ENCODE results near the gene PARP12. TPM values are rescaled to one million over a fixed set of nuclear protein-coding genes. Genes with fewer than 3 reads are reported as not detected.

PARP12 gene
- polyA plus RNA-seq, 1 donor (not counting 4 experiments of a cell fraction or from before 2014, with no cell fraction given): 66.0 TPM

- peaks cover 3 to 8% of the 10 kb centered on the region in 2 experiments for H3K36me3 ChIP-seq (ENCODE audit: control insufficient read depth in 2 of 2, extremely low read depth in 1 of 2, insufficient read depth in 2 of 2, low read length in 2 of 2)
- peak overlapping the region in 2 of 3 experiments; percentile 15 to 70 for H3K4me3 ChIP-seq (ENCODE audit: control insufficient read depth in 2 of 3, extremely low read depth in 1 of 3, insufficient read depth in 2 of 3, low read depth in 1 of 3, low read length in 3 of 3)
- peaks cover 37% of the 10 kb centered on the region for H3K4me1 ChIP-seq (ENCODE audit: control insufficient read depth, extremely low read depth, insufficient read depth, low read length)
- H3K9ac ChIP-seq (ENCODE audit: control insufficient read depth, extremely low read depth, insufficient read depth, low read length): peak overlapping the region; percentile 46
- peak overlapping the region; percentile 77 for H3K27ac ChIP-seq (ENCODE audit: control insufficient read depth, insufficient read depth, low read length)
- no peaks in the 10 kb centered on the region for H3K9me3 ChIP-seq (ENCODE audit: control insufficient read depth, low read depth, low read length)
- H2AFZ ChIP-seq (ENCODE audit: control insufficient read depth, low read length): no peak overlapping the region
- no peak for DNase-seq (ENCODE audit: low read depth, low spot score)
- no peaks in the 10 kb centered on the region for H3K27me3 ChIP-seq (ENCODE audit: control insufficient read depth, extremely low read depth, insufficient read depth, low read length)
- peaks cover 44% of the 10 kb centered on the region for H3K79me2 ChIP-seq (ENCODE audit: control insufficient read depth, insufficient read depth, low read length)
- peaks cover 4% of the 10 kb centered on the region for H4K20me1 ChIP-seq (ENCODE audit: control insufficient read depth, extremely low read depth, insufficient read depth, low read length)
- no peak for TF ChIP-seq CTCF (optimal IDR thresholded peaks at IDR 0.05 in 1 of 3, IDR thresholded peaks at IDR 0.05 in 1 of 3, conservative IDR thresholded peaks at IDR 0.05 in 1 of 3; ENCODE audit: extremely low read depth in 1 of 3, insufficient read depth in 2 of 3, low read length in 3 of 3)
- no peak for TF ChIP-seq EZH2 (IDR thresholded peaks at IDR 0.05; ENCODE audit: low read length)
- dilution Hi-C loops (cut with MboI; ENCODE audit: extremely low pct_ligation_motif_present, low sequenced_read_pairs): no loop called here
- peak overlapping the region; percentile 85 for H3K4me2 ChIP-seq (ENCODE audit: control insufficient read depth, extremely low read depth, insufficient read depth, low read depth, low read length)
- no peaks in the 10 kb centered on the region for H3K9me1 ChIP-seq (ENCODE audit: control insufficient read depth, extremely low read depth, insufficient read depth, low read length)
- peak; percentile 85 for FAIRE-seq
Measured at GRCh38 chr7:140060243-140060630, 2.5 kb downstream of the PARP12 start.

GRCh38 chr7:140059273-140060242 lies 3.2 kb downstream of the PARP12 start:
- peaks cover 37% of the 10 kb centered on the region for H3K4me1 ChIP-seq (ENCODE audit: control insufficient read depth, extremely low read depth, insufficient read depth, low read length)
- peaks cover 49% of the 10 kb centered on the region for H3K79me2 ChIP-seq (ENCODE audit: control insufficient read depth, insufficient read depth, low read length)
- peak overlapping the region; percentile 57 for H3K9ac ChIP-seq (ENCODE audit: control insufficient read depth, extremely low read depth, insufficient read depth, low read length)
- DNase-seq (ENCODE audit: low read depth, low spot score) (peak; percentile 70), FAIRE-seq (no peak)
- H3K4me3 ChIP-seq (ENCODE audit: control insufficient read depth in 2 of 3, extremely low read depth in 1 of 3, insufficient read depth in 2 of 3, low read depth in 1 of 3, low read length in 3 of 3): peak overlapping the region in 2 of 3 experiments; percentile 51 to 70
- no peaks in the 10 kb centered on the region for H3K9me3 ChIP-seq (ENCODE audit: control insufficient read depth, low read depth, low read length)
- peaks cover 4% of the 10 kb centered on the region for H4K20me1 ChIP-seq (ENCODE audit: control insufficient read depth, extremely low read depth, insufficient read depth, low read length)
- dilution Hi-C loops (cut with MboI; ENCODE audit: extremely low pct_ligation_motif_present, low sequenced_read_pairs): no loop called here
- TF ChIP-seq CTCF (optimal IDR thresholded peaks at IDR 0.05 in 1 of 3, IDR thresholded peaks at IDR 0.05 in 1 of 3, conservative IDR thresholded peaks at IDR 0.05 in 1 of 3; ENCODE audit: extremely low read depth in 1 of 3, insufficient read depth in 2 of 3, low read length in 3 of 3) (no peak), EZH2 (IDR thresholded peaks at IDR 0.05; ENCODE audit: low read length) (no peak)
- H3K36me3 ChIP-seq (ENCODE audit: control insufficient read depth in 2 of 2, extremely low read depth in 1 of 2, insufficient read depth in 2 of 2, low read length in 2 of 2): peaks cover 3 to 8% of the 10 kb centered on the region in 2 experiments
- no peaks in the 10 kb centered on the region for H3K27me3 ChIP-seq (ENCODE audit: control insufficient read depth, extremely low read depth, insufficient read depth, low read length)
- no peak overlapping the region for H2AFZ ChIP-seq (ENCODE audit: control insufficient read depth, low read length)
- peak overlapping the region; percentile 77 for H3K27ac ChIP-seq (ENCODE audit: control insufficient read depth, insufficient read depth, low read length)
- H3K4me2 ChIP-seq (ENCODE audit: control insufficient read depth, extremely low read depth, insufficient read depth, low read depth, low read length): peak overlapping the region; percentile 85
- no peaks in the 10 kb centered on the region for H3K9me1 ChIP-seq (ENCODE audit: control insufficient read depth, extremely low read depth, insufficient read depth, low read length)

All from keratinocyte (primary cell).